DOHH2 (cell line): Measurements from ENCODE around the gene XRCC4.

Experiments
- H3F3A ChIP-seq: fragments of 200-600 bp; sonication (generic), shearing (Covaris generic); 2 replicates; pipeline ENCODE4 v1.6.0; 2016; ENCODE audit warnings: antibody characterized with exemption, mild to moderate bottlenecking; ENCODE audit not compliant: control insufficient read depth, insufficient read depth
- H3K27ac ChIP-seq: fragments of 200-600 bp; sonication (generic); 2 replicates; pipeline ENCODE4 v1.5.1; 2014; ENCODE audit warnings: low read depth, mild to moderate bottlenecking, low read length, moderate library complexity
- H3K27me3 ChIP-seq: fragments of 200-600 bp; sonication (generic); 2 replicates; pipeline ENCODE4 v1.6.1; 2014; ENCODE audit warnings: mild to moderate bottlenecking, low read length, mixed read lengths; ENCODE audit not compliant: control insufficient read depth
- H3K36me3 ChIP-seq: fragments of 200-600 bp; sonication (generic); 2 replicates; pipeline ENCODE4 v1.6.1; 2014; ENCODE audit warnings: mild to moderate bottlenecking, low read length, moderate library complexity, mixed read lengths; ENCODE audit not compliant: control insufficient read depth
- H3K4me1 ChIP-seq: fragments of 200-600 bp; sonication (generic); 2 replicates; pipeline ENCODE4 v1.6.1; 2014; ENCODE audit warnings: mild to moderate bottlenecking, low read length, mixed read lengths; ENCODE audit not compliant: control insufficient read depth
- H3K4me2 ChIP-seq: fragments of 200-600 bp; sonication (generic); 2 replicates; pipeline ENCODE4 v1.6.0; 2014; ENCODE audit warnings: mild to moderate bottlenecking, low read length, moderate library complexity
- H3K4me3 ChIP-seq: fragments of 200-600 bp; sonication (generic); 2 replicates; pipeline ENCODE4 v1.5.1; 2014; ENCODE audit warnings: mild to moderate bottlenecking, low read length, mixed read lengths
- H3K79me2 ChIP-seq: fragments of 200-600 bp; sonication (generic); 2 replicates; pipeline ENCODE4 v1.6.1; 2014; ENCODE audit warnings: mild to moderate bottlenecking, low read length, mixed read lengths; ENCODE audit not compliant: control insufficient read depth
- H3K9me2 ChIP-seq: fragments of 200-600 bp; sonication (generic); replicated peaks from 2 replicates; pipeline ENCODE4 v1.6.1; 2014; ENCODE audit warnings: mild to moderate bottlenecking, low read length, mixed read lengths; ENCODE audit not compliant: control insufficient read depth
- H3K9me3 ChIP-seq: fragments of 200-600 bp; sonication (generic); 2 replicates; pipeline ENCODE4 v1.6.1; 2014; ENCODE audit warnings: antibody characterized with exemption, low read length, mixed read lengths; ENCODE audit not compliant: control insufficient read depth, insufficient read depth
- H4K20me1 ChIP-seq: fragments of 200-600 bp; sonication (generic); 2 replicates; pipeline ENCODE4 v1.6.0; 2014; ENCODE audit warnings: low read depth, mild to moderate bottlenecking, antibody characterized with exemption, low read length, moderate library complexity; ENCODE audit not compliant: control insufficient read depth, insufficient read depth
- CTCF ChIP-seq: fragments of 200-600 bp; sonication (generic); IDR thresholded peaks from one replicate; pipeline ENCODE4 v1.5.1; 2014; ENCODE audit warnings: antibody characterized with exemption, mild to moderate bottlenecking, low read depth, low read length; ENCODE audit not compliant: poor library complexity, severe bottlenecking
- EZH2phosphoT487 ChIP-seq: fragments of 200-600 bp; sonication (generic); IDR thresholded peaks from 2 replicates; pipeline ENCODE4 v1.6.1; 2017; ENCODE audit warnings: borderline replicate concordance, mild to moderate bottlenecking, antibody characterized with exemption, low read length, moderate library complexity, mixed read lengths

XRCC4 gene

GRCh38 chr5:83050723-83051340 is 26.5 kb upstream of the XRCC4 start:
- Histone ChIP-seq H3K4me2 (no peak overlapping the region), H3K79me2 (no peaks in the 10 kb centered on the region), H3K4me1 (no peaks in the 10 kb centered on the region), H3K9me2 (no peaks in the 10 kb centered on the region), H3K27me3 (no peaks in the 10 kb centered on the region), H3K36me3 (peaks cover 12% of the 10 kb centered on the region), H3K4me3 (no peak overlapping the region), H3F3A (no peaks in the 10 kb centered on the region), H3K27ac (no peak overlapping the region), H4K20me1 (no peaks in the 10 kb centered on the region), H3K9me3 (no peaks in the 10 kb centered on the region)
- TF ChIP-seq CTCF (no peak), EZH2phosphoT487 (no peak)

- Histone ChIP-seq H3K4me3 (no peak overlapping the region), H3K9me2 (no peaks in the 10 kb centered on the region), H3K4me1 (peaks cover 16% of the 10 kb centered on the region), H3K27me3 (no peaks in the 10 kb centered on the region), H3K9me3 (no peaks in the 10 kb centered on the region), H4K20me1 (no peaks in the 10 kb centered on the region), H3K27ac (no peak overlapping the region), H3F3A (no peaks in the 10 kb centered on the region), H3K4me2 (no peak overlapping the region), H3K36me3 (peaks cover 47% of the 10 kb centered on the region), H3K79me2 (0 out of 2 replicates have a peak, but pooled peaks cover 2% of the 10 kb centered on the region)
- TF ChIP-seq EZH2phosphoT487 (no peak), CTCF (no peak)
Measured at GRCh38 chr5:83055166-83055565, 22.2 kb upstream of the XRCC4 start.

GRCh38 chr5:83058726-83059125 is 18.6 kb upstream of the XRCC4 start:
- H4K20me1 ChIP-seq, result no peaks in the 10 kb centered on the region
- H3K79me2 ChIP-seq, result peaks cover 11% of the 10 kb centered on the region
- peaks cover 16% of the 10 kb centered on the region for H3K4me1 ChIP-seq
- H3K27me3 ChIP-seq, result no peaks in the 10 kb centered on the region
- H3F3A ChIP-seq, result no peaks in the 10 kb centered on the region
- TF ChIP-seq EZH2phosphoT487 (no peak), CTCF (no peak)
- H3K4me2 ChIP-seq, result no peak overlapping the region
- H3K9me2 ChIP-seq, result no peaks in the 10 kb centered on the region
- no peak overlapping the region for H3K27ac ChIP-seq
- H3K4me3 ChIP-seq, result 0 out of 2 replicates have a peak overlapping the region, but pooled peaks have one; percentile 3
- H3K36me3 ChIP-seq, result peaks cover 75% of the 10 kb centered on the region
- no peaks in the 10 kb centered on the region for H3K9me3 ChIP-seq
